ENCODE measurements around the gene DDX4. TPM values are rescaled to one million over a fixed set of nuclear protein-coding genes. Genes with fewer than 3 reads are reported as not detected.

Gene DDX4
- total RNA-seq, 1 experiment from 2014 or later: not detected

DNA sequence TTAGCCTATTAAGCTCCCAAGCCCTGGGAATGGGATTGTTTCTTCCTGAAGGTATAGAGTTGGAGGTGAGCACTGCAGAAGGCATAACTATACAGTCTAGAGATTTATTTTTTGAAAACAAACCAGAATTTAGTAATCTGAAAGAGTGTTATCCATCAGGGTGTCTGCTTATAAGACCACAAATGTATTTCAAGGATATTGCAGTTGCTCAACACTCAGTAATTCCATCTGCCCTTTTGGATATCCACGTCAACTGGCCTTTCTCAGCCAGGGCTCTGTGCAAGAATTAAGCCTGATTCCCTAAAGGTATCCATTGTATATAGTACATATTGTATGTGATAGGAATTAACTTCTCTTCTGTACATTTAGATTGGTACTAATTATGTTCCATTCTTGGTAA lies 98.3 kb downstream of the DDX4 start (continued):
- no peak for TF ChIP-seq ZBTB33 (IDR thresholded peaks at IDR 0.05; ENCODE audit: extremely low read depth, insufficient replicate concordance, low read length)
- TF ChIP-seq ATF3 (IDR thresholded peaks at IDR 0.05): no peak
- TF ChIP-seq CEBPB (IDR thresholded peaks at IDR 0.05; ENCODE audit: low read depth): no peak
- no peak for TF ChIP-seq POLR2AphosphoS5 (IDR thresholded peaks at IDR 0.05; ENCODE audit: low read depth, low read length)
- no peak for TF ChIP-seq ZFX (IDR thresholded peaks at IDR 0.05)
- no peak for TF ChIP-seq SIN3A (IDR thresholded peaks at IDR 0.05; ENCODE audit: low read depth)
- TF ChIP-seq POLR2A (IDR thresholded peaks at IDR 0.05; ENCODE audit: borderline replicate concordance, extremely low read depth, insufficient read depth, insufficient read length): no peak
- no peak for TF ChIP-seq SP1 (IDR thresholded peaks at IDR 0.05; ENCODE audit: low read depth)
- TF ChIP-seq JUND (IDR thresholded peaks at IDR 0.05): no peak
- TF ChIP-seq SRF (IDR thresholded peaks at IDR 0.05; ENCODE audit: low read depth): no peak
- no peak for TF ChIP-seq EGR1 (IDR thresholded peaks at IDR 0.05; ENCODE audit: low read depth)

DNA sequence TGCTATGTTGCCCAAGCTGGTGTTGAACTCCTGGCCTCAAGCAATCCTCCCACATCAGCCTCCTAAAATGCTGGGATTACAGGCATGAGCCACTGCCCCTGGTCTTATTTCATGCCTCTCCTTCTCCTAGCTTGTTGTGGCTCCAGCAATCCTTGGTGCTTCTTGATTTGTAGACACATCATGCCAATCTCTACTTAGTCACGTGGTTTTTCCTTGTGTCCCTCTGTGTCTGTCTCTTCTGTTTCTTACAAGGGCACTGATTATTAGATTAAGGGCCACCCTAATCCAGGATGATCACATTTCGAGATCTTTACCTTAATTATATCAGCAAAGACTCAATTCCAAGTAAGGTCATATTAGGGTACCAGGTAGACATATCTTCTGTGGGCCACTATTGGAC lies 104.1 kb downstream of the DDX4 start:
- RAD21 ChIA-PET (ENCODE audit: low non-redundant PET in 1 of 2, low total read pairs in 2 of 2, uncharacterized antibody in 2 of 2, unreplicated experiment in 2 of 2): no interaction called here
- H2AFZ ChIP-seq (ENCODE audit: low read depth, low read length, poor library complexity, severe bottlenecking): no peak overlapping the region
- no peak for ATAC-seq
- no peaks in the 10 kb centered on the region for H3K27me3 ChIP-seq (ENCODE audit: insufficient read depth, low read length)
- POLR2A ChIA-PET: no interaction called here
- H3K36me3 ChIP-seq (ENCODE audit: control insufficient read depth in 1 of 2, insufficient read depth in 2 of 2, low read length in 2 of 2): no peaks in the 10 kb centered on the region
- H3K4me1 ChIP-seq (ENCODE audit: control insufficient read depth in 1 of 2, insufficient read depth in 2 of 2, low read length in 2 of 2): no peaks in the 10 kb centered on the region
- DNase-seq (ENCODE audit: low read depth, low spot score): no peak
- no peak overlapping the region for H3K4me3 ChIP-seq (replicated peaks in 1 of 2; ENCODE audit: low read depth in 1 of 2, low read length in 2 of 2)
- H3K9me3 ChIP-seq (ENCODE audit: control insufficient read depth in 1 of 2, insufficient read depth in 1 of 2, low read depth in 1 of 2, low read length in 2 of 2): no peaks in the 10 kb centered on the region
- no peaks in the 10 kb centered on the region; the same call in 1 of the 2 replicates for H3K9me2 ChIP-seq (ENCODE audit: insufficient read depth)
- CTCF ChIA-PET: no interaction called here
- H3K4me2 ChIP-seq (ENCODE audit: low read length): no peak overlapping the region
- H3K27ac ChIP-seq (ENCODE audit: low read depth, low read length): no peak overlapping the region
- H3K9ac ChIP-seq (ENCODE audit: low read length): no peak overlapping the region
- H4K20me1 ChIP-seq (ENCODE audit: insufficient read depth): no peaks in the 10 kb centered on the region
- TF ChIP-seq POLR2AphosphoS5 (IDR thresholded peaks at IDR 0.05; ENCODE audit: low read depth, low read length): no peak
- no peak for TF ChIP-seq TCF7L2 (IDR thresholded peaks at IDR 0.05; ENCODE audit: borderline replicate concordance, extremely low read depth, insufficient read depth, insufficient read length)
- no peak for TF ChIP-seq CEBPB (IDR thresholded peaks at IDR 0.05; ENCODE audit: low read depth)
- TF ChIP-seq EGR1 (IDR thresholded peaks at IDR 0.05; ENCODE audit: low read depth): no peak
- no peak for TF ChIP-seq YY1 (IDR thresholded peaks at IDR 0.05; ENCODE audit: extremely low read depth, insufficient replicate concordance, low read depth, low read length)
- no peak for TF ChIP-seq FOSL1 (IDR thresholded peaks at IDR 0.05; ENCODE audit: low read depth)
- no peak for TF ChIP-seq SP1 (IDR thresholded peaks at IDR 0.05; ENCODE audit: low read depth)
- no peak for TF ChIP-seq ZNF274 (IDR thresholded peaks at IDR 0.05; ENCODE audit: low read depth, low read length)
- no peak for TF ChIP-seq MAX (IDR thresholded peaks at IDR 0.05)
- no peak for TF ChIP-seq ATF3 (IDR thresholded peaks at IDR 0.05)
- intact Hi-C loops (cut with micrococcal nuclease): no loop called here
- no TSS peak for BruUV-seq (replicated peaks)
- no peaks in the 10 kb centered on the region for H3K79me2 ChIP-seq (ENCODE audit: insufficient read depth, low read length)

Data from HCT116 (cell line).